NOMO-1 (cell line): Measurements from ENCODE around the gene PRDM16.

Experiments used
- DNase-seq, 2 experiments: peaks; one replicate each; lab custom pipeline; 2025; ENCODE audit not compliant: unreplicated experiment in 2 of 2; lab: John Stamatoyannopoulos, UW

Gene PRDM16

DNA sequence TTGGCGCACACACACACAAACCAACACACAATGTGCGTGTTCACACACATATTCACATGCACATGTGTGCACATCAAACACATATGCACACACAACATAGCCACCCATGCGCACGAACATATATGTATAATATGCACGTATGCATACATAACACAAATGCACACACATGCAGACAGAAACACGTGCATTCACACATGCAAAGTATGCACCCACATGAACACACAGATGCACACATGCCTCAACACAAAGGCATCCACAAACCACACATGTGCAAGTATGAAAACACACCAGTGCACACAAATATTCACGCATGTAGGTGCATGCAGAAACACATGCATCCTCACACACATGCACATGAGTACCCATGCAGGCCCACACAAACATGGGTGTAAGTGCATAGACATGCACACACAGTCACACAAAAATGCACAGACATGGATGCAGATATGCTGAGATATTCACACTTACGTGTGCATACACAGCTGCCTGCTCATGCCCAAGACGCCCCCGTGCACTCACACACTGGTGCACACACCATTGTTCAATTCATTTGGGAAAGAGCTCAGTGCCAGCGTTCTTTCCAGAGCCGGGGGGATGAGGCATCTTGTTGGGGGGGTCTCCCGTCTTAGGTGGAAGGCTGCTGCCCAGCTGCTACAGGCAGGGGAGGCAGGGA is 332.7 kb downstream of the PRDM16 start:
- no peak for DNase-seq

DNA sequence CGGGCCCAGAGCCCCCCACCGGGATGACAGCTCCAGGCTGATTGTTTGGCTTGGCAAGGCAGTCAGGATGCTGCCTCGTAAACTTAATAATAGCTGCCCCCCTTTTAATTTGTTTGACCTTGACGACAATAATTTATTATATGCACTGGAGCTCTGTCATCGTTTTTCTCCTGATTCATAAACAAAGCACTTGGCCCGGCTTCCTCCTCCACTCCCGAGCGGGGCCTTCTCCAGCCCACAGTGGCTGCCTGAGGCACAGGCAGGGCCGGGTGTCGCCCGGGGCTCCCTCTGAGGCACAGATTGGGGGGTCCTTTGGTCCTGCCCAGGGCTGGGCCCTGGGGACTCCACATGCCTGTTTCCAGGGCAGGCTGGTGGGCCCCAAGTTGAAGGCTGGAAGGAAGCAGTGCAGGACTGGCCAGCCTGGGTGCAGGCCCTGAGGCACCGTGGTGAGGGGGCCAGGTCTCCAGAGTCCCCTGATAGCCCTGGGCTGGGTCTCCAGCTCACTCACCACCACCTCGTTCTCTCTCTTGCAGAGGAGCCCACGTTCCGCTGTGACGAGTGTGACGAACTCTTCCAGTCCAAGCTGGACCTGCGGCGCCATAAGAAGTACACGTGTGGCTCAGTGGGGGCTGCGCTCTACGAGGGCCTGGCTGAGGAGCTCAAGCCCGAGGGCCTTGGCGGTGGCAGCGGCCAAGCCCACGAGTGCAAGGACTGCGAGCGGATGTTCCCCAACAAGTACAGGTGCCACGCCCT is 333.4 kb downstream of the PRDM16 start:
- DNase-seq = no peak

- DNase-seq = no peak
These were observed 334.0 kb downstream of the PRDM16 start for GRCh38 chr1:3403011-3403345.

- DNase-seq = no peak
These were observed 334.6 kb downstream of the PRDM16 start for GRCh38 chr1:3403388-3404231.

GRCh38 chr1:3404301-3404700 is 335.3 kb downstream of the PRDM16 start:
- DNase-seq = no peak

DNA sequence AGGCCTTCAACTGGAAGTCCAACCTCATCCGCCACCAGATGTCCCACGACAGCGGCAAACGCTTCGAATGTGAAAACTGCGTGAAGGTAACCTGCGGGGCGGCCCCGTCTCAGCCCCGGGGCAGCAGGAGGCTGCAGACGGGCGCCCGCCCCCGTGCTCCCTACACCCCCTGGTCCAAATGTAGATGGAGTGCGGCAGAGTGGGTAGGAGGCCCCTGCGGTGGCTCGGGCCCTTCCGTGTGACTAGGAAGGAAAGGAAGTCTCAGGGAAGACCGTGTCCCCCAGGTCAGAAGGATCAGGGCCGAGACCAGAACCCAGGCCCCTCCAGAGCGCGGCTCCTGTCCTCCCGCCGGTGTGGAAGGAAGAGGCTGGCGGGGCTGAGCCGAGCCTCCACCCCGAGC is 335.8 kb downstream of the PRDM16 start:
- DNase-seq = no peak

GRCh38 chr1:3405491-3405890 is 336.5 kb downstream of the PRDM16 start:
- DNase-seq = no peak

DNA sequence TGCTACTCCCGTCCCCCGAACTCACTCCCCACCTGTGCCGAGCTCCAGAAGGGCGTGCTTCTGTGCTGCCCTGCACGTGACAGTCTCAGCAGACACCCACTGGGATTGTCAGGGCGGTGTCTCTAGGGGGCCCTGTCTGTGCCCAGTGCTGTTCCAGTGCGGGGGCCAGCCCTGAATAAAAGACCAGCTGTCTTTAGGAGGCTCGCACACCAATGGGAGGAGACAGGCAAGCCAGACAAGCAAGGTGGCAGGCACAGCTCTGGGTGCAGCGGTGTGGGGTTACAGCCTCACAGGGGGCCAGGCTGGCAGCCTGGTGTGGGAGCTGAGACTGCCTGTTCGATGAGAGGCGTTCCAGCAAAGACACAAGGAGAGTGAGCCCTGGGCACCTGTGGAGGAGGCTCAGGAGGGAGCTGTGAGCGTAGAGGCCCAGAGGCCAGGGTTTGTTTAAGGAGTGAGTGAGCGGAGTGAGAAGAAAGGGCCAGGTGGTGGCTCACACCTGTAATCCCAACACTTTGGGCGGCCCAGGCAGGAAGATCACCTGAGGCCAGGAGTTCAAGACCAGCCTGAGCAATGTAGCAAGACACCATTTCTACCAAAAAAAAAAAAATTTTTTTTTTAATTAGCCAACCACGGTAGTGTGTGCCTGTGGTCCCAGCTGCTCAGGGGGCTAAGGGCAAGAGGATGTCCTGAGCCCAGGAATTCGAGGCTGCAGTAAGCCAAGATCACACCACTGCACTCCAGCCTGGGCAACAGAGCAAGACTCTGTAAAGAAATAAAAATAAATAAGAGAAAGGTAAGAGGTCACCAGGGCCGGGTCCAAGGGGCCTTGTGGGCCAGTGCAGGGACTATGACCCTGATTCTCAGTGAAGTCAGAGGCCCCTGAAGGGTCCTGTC is 337.2 kb downstream of the PRDM16 start:
- DNase-seq = no peak

DNA sequence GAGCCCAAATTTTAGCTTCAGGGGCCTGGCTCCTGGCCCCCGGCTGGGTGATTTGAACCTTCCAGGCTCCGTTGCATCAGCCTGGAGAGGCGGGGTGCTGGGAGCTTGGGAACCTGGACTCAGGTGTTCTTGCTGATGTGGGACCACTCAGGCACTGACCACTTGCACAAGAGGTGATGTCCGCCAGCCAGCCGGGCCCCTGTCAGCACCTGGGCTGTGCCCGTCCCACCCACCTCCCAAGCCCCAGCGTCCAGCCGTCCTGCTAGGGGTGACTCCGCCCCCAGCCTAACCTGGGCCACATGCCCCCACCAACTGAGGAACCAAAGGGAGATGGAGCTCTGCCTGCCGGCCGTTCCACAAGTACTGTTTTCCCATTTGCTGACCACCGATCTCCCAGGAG is 338.0 kb downstream of the PRDM16 start:
- no peak for DNase-seq

DNA sequence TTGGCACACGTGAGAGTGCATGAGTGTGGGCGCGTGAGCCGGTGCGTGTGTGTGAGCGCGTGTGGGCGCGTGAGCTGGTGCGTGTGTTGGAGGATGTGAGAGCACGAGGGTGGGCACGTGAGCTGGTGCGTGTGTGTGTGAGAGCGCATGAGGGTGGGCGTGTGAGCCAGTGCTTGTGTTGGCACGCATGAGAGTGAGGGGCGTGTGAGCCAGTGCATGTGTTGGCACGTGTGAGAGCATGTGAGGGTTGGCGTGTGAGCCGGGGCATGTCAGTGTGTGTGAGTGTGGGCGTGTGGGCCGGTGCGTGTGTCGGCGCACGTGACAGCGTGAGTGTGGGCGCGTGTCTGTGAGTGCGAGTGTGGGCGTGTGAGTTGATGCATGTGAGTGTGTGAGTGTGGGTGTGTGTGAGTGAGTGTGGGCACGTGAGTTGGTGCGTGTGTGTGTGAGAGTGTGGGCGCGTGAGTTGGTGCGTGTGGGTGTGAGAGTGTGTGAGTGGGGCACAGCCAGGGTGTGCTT is 339.8 kb downstream of the PRDM16 start:
- DNase-seq = no peak

- no peak for DNase-seq
These were observed 340.6 kb downstream of the PRDM16 start for GRCh38 chr1:3409366-3410141.

GRCh38 chr1:3410142-3410925 is 341.3 kb downstream of the PRDM16 start:
- no peak for DNase-seq

DNA sequence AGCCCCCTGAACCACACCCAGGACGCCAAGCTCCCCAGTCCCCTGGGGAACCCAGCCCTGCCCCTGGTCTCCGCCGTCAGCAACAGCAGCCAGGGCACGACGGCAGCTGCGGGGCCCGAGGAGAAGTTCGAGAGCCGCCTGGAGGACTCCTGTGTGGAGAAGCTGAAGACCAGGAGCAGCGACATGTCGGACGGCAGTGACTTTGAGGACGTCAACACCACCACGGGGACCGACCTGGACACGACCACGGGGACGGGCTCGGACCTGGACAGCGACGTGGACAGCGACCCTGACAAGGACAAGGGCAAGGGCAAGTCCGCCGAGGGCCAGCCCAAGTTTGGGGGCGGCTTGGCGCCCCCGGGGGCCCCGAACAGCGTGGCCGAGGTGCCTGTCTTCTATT is 342.8 kb downstream of the PRDM16 start:
- DNase-seq = no peak

DNA sequence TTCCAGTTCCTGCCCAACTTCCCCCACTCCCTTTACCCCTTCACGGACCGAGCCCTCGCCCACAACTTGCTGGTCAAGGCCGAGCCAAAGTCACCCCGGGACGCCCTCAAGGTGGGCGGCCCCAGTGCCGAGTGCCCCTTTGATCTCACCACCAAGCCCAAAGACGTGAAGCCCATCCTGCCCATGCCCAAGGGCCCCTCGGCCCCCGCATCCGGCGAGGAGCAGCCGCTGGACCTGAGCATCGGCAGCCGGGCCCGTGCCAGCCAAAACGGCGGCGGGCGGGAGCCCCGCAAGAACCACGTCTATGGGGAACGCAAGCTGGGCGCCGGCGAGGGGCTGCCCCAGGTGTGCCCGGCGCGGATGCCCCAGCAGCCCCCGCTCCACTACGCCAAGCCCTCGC is 343.4 kb downstream of the PRDM16 start:
- DNase-seq = no peak

GRCh38 chr1:3413975-3414710 is 345.1 kb downstream of the PRDM16 start:
- no peak for DNase-seq

DNA sequence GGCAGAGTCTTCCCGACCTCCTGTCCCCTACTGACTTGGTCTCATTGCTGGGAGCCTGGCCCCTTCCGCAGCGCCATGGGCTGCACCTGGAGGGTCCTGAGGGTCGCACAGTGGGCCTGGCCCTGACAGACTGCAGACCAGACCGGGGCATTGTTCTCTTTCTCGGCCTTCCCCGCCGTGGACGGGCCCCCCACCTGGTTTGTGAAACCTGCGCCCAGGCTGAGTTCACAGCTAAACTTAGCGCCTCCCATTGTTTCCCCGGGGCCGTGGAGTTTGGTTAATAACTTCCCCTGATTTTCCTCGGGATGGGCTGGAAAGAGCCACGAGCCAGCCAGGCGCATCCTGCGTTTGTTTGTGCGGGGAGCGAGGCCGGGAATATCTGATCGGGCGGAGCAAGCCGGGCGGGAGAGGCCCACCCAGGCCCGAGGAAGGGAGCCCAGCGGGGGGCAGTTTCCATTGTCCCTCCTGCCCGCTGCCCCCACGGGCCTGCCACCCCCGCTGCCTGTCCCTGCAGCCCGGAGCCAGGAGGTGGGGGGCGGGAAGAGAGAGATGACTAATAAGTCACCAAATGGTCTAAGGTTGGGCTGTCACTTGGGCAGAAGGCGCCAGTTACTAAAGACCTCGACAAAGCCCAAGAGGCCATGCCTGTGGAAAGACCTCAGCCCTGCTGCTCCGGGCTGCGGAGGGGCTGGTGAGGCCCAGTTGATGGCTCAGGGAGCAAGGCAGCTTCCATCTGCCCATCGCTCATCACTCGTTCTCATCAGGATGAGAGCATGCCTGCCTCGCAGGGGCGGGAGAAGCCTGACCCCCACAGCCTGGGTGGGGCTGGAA is 346.5 kb downstream of the PRDM16 start:
- no peak for DNase-seq

DNA sequence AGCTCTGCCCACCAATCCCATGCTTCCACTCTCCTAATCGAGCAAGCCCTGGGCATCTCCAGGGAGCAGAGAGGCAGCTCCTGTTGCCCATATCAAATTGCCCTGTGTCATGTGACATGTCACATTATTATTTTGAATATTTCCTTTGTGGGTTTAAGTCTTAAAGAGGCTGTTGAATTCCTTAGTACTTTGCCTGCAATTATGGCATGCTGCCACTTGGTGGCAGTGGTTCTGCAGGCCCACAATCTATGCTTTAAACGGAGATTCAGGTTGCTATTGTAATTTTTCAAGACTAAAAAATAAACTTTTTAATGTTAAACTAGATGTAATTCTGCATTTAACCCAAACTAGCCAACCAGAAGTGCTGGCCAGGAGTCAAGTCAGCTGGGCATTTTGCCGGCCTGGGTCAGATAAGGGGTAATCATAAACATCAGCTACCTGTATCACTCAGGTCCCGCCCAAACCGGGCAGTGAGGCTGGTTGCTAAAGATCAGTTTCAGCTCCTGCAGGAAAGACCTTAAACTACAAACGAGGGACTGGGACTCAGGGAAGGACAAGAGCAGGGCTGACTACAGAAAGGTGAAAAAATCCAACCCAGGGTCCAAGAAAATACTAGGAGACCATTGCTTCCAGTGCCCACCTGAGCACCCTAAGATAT is 348.2 kb downstream of the PRDM16 start:
- no peak for DNase-seq
